ENCODE results near the gene THEMIS2.

DNA sequence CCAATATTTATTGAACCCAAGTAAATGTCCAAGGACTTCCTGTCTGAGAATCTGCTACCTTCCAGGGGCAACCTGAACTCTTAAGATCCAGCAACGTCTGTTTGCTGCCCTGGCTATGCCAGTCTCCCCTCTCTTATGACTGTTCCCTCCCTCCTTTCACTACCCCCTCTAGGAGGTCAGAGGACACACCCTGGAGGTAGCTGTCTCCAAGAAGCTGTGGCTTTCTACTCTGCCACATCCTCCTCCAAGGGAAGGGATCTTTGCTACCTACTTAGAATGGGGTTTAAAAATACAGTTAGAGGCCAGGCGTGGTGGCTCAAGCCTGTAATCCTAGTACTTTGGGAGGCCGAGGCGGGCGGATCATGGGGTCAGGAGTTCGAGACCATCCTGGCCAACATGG, 58.8 kb downstream of the THEMIS2 start:
- TF ChIP-seq, protein P1, sequence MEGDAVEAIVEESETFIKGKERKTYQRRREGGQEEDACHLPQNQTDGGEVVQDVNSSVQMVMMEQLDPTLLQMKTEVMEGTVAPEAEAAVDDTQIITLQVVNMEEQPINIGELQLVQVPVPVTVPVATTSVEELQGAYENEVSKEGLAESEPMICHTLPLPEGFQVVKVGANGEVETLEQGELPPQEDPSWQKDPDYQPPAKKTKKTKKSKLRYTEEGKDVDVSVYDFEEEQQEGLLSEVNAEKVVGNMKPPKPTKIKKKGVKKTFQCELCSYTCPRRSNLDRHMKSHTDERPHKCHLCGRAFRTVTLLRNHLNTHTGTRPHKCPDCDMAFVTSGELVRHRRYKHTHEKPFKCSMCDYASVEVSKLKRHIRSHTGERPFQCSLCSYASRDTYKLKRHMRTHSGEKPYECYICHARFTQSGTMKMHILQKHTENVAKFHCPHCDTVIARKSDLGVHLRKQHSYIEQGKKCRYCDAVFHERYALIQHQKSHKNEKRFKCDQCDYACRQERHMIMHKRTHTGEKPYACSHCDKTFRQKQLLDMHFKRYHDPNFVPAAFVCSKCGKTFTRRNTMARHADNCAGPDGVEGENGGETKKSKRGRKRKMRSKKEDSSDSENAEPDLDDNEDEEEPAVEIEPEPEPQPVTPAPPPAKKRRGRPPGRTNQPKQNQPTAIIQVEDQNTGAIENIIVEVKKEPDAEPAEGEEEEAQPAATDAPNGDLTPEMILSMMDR (conservative IDR thresholded peaks at IDR 0.05; ENCODE audit: low read length), result no peak
- TF ChIP-seq EZH2phosphoT487 (IDR thresholded peaks at IDR 0.05; ENCODE audit: borderline replicate concordance, low read depth, low read length), result no peak
